Activated CD4-positive, CD25-positive, alpha-beta regulatory T cell treated with anti-CD3 and anti-CD28 coated beads, Interleukin-2, amount 50 U/mL, for 16 hours (primary cell): Measurements from ENCODE around the gene MEG3.

Source experiments
- DNase-seq: peaks from one replicate; pipeline ENCODE4 v3.0.0-alpha.2; 2020; ENCODE audit warnings: low read depth, low spot score

The MEG3 gene

GRCh38 chr14:100825713-100826331, at the start of gene MEG3:
MEG3 (plus strand) TSS chr14:100826118.
- no peak for DNase-seq

- DNase-seq = no peak
Measured at GRCh38 chr14:100776681-100777365, 49.1 kb upstream of the MEG3 start.

DNA sequence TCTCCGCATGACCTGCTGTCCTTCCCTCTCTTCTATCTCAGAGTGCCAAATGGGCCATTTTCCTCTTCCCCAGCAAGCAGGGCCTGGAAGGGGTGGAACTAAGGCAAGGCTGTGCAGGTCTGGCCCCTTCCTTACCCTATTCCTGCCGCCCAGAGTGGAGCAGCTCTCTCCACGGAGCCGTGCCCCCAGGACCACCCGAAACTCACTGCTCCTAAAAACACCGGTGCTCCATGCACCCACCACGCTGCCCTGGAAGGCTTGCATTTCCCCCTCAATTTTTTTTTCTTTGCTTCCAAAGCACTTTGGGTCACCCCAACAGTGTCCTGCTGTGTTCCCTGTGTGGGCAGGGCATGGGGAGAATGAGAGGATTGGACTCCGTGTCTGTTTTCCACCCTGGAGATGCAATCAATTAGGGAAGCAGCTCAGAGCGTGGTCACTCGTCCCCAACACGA, 48.5 kb upstream of the MEG3 start:
- no peak for DNase-seq

DNA sequence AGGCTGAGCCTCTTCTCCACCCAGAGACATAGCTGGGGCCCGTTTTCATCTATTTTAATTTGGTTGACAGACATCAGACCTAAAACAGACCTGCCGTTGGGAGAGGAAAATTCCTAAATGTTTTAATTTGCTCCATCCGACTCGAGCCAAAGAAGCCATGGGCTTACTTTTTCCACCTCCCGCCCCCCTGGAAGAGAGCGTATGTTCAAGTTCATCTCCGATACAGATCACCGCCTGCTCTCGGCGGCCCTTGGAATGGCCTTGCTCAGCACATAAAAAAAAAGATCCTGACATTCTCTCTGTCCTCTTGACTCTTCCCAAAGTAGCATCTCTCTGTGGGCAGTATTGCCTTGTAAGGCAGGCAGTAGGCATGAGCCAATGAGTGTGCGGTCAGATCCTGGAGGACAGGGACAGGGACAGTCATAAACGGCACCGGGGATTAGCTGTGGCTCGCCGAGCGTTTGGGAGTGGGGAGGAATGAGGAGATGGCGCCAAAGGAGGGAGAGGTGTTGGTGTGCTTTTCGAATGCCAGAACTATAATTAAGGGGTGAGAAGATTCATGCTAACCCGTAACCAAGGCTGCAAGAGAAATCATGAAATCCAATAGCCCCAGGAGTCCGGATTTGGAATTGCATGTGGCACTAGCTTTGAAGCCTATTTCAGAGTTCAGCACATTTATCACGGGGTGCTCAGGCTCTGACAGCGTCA, 47.9 kb upstream of the MEG3 start:
- DNase-seq = no peak

DNA sequence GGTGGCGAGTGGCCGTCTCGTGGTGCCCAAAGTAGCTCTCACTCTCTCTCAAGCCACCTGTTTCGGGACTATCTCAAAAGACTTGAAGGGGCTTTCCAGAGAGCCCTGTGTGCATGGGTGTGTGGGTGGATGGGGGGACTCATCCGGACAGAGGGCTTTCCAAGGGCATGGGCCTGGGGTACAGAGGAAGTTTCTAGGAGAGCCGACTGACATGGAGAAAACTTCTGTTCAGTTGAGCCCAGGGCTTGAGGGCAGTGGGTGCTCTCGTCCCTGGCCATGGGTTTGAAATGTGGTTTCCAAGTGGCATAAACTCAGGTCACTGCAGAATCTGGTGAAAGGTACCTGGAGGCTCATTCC, 47.4 kb upstream of the MEG3 start:
- DNase-seq = no peak

- no peak for DNase-seq
Measured at GRCh38 chr14:100778951-100779690, 46.8 kb upstream of the MEG3 start.

GRCh38 chr14:100779691-100780080, 46.2 kb upstream of the MEG3 start:
- DNase-seq = no peak

- no peak for DNase-seq
Measured at GRCh38 chr14:100780246-100780645, 45.7 kb upstream of the MEG3 start.

DNA sequence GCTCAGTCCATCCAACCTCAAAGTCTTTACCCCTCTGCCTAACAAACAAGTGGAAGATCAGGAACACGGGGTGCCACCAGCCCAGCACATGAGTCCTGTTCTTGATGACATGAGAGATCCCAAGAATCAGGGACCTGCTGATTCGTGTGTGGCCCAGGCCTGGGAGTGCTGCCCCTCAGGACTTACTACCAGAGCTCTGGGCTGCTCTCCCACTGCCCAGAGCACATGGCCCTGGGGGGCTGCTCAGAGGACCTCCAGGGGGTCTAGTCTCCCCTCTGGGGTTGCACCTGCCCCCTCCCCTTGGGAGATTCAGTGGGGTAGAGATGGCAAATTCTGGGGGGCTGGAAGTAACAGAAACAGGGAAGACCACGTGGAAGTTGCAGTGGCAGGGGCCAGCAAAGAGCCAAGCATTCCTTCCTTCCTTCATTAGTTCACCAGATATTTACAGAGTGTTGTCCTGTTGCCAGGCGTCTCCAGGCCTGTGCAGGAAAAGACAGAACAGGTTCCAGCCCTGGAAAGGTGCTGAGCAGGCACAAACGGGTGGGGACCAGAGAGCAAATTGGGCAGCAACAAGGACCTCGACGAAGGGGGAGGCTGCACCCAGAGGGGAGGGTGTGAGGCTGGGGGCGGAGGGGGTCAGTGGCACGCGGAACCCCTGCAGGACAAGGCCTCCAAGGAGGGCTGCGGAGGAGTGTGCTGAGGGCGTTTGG, 45.1 kb upstream of the MEG3 start:
- no peak for DNase-seq

DNA sequence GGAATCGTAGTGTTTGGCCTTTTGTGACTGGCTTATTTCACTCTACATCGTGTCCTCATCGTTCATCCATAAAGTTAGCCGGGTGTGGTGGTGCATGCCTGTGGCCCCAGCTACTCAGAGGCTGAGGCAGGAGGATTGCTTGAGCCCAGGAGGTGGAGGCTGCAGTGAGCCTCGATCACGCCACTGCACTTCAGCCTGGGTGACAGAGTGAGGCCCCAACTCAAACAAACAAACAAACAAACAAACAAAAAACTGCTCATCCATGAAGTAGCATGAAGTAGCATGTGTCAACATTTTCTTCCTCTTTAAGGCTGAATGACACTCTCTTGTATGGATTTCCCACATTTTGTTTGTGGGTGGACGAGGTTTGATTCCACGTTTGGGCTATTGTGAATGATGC, 44.0 kb upstream of the MEG3 start:
- DNase-seq = no peak

GRCh38 chr14:100782516-100783320, 43.2 kb upstream of the MEG3 start:
- DNase-seq = no peak

GRCh38 chr14:100783630-100784370, 42.1 kb upstream of the MEG3 start:
- DNase-seq = no peak

- DNase-seq = no peak
Measured at GRCh38 chr14:100784523-100785337, 41.2 kb upstream of the MEG3 start.

GRCh38 chr14:100785338-100785615, 40.6 kb upstream of the MEG3 start:
- DNase-seq = no peak

DNA sequence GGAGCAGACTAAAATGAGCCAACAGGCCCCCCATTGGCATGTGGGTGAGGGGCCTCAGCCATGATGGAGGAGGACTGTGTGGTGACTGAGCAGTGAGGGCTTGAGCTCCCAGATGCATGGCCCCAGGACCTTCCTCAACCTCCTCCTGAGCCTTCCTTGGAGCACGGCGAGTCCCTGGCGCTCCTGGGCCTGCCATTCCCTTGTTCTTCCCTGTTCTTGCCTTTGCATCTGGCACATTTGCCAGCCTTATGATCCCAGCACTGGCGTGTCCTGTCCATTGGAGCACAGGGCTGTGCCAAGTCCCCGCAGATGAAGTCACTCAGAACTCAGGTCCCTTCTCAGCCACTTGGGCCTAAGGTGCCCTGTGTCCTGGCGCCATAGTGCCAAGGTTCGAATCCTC, 40.3 kb upstream of the MEG3 start:
- no peak for DNase-seq

DNA sequence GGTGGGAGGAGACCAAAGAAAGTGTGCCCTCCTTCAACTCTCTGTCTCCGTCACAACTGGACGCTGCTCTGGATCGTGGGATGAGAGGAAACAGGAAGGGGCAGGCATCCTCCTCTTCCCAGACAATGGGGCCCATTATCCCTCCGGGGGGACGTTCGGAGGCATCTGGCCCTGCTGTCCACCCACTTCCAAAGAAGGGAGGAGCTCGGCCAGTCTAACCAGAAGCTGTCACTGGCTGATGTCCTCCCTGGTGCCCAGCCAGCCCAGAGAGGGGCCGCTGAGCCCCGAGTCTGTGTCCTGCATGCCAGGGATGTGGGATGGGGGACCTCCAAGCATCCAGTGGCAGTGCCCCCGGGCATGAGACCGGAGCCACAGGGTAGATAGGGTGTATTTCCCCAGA, 39.8 kb upstream of the MEG3 start:
- DNase-seq = no peak

DNA sequence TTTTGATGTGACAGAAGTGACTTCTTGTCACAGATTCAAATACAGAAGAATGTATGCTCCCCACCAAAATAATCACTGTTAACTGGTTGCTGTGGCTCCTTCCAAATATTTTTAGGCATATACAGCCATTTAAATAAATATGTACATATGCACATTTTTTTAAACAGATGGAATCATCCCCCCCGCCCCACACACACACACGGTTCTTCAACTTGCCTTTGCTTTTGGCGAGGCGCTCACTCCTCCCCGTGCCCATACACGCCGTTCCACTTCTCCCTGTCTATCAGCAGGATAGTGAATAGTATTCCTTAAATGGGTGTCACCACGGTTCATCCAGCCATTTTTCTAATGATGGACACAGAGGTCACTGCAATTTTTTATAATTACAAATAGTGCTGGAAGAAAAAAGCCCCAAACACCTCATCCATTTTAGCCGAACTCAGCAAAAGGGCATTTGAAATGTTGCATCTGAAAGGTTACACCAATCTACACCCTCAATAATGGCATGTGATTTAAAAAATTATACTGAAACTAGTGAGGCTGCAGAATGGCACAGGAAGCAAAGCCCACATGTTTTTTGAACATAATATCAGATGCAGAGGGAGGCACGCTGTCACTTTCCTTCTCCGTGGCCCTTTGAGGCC, 39.2 kb upstream of the MEG3 start:
- no peak for DNase-seq

DNA sequence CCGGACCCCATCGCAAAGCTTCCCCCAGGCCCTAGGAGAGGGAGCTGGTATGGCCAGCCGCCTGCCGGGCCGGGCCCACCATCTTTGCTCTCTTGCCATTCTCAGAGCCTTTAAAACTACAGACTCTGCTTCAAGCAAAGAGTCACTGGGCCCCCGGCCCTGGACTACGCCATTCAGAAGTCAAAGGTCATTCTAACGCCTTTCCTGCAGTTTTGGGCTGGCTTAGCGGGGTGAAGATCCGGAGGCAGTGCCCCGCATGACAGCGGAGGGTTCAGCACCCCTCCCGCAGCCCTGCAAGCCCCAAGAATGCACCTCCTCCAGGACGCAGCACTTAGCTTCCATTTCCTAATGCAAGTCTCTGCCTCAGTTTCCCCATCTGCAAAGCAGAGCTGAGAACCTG, 38.3 kb upstream of the MEG3 start:
- no peak for DNase-seq

DNA sequence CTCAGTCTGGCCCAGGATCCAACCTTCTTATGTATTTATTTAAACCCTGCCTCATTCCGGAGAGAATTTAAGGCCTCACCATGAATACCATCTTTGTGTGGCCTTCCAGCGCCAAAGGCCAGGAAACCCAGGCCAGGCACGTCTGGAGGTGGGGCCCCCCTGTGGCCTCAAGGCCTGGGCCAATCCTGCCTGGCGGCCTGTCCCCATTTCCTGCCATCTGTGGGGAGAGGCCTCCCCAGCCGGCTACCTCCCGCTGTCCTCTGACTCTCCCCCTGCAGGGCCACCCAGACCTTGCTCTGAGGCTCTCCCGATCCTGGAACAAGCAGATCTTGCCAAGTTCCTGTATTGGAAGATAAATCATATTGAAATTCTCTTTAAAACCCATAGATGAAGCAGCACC, 37.4 kb upstream of the MEG3 start:
- no peak for DNase-seq
